Liver (tissue), 3 donors: ENCODE measurements around the gene SLC25A13.

Experiments
- CTCF ChIP-seq: fragments of 150-350 bp; IDR thresholded peaks from 2 replicates; pipeline ENCODE4 v1.5.1; 2017; ENCODE audit warnings: improper control_type of control experiment, low read depth, low read length; ENCODE audit not compliant: missing input control
- EGR1 ChIP-seq, 2 donors: IDR thresholded peaks; 2 replicates each; pipeline ENCODE4 v1.6.1; 2016 to 2018; ENCODE audit warnings: antibody characterized with exemption in 2 of 2, low read depth in 2 of 2
- GABPA ChIP-seq, 2 donors: IDR thresholded peaks in 1 of 2; conservative IDR thresholded peaks in 1 of 2; 2 replicates each; pipeline ENCODE4 v1.6.1; 2016; ENCODE audit warnings: antibody characterized with exemption in 2 of 2, mild to moderate bottlenecking in 1 of 2, moderate library complexity in 1 of 2
- donor health status: healthy.
- donor health status: healthy.

GRCh38 chr7:96238474-96238873, 83.4 kb downstream of the SLC25A13 start:
- TF ChIP-seq CTCF (no peak), EGR1 (IDR thresholded peaks at IDR 0.05; ENCODE audit: low read depth in 2 of 2) (no peak), GABPA (IDR thresholded peaks at IDR 0.05 in 1 of 2, conservative IDR thresholded peaks at IDR 0.05 in 1 of 2) (no peak)
